Measurements from ENCODE around the gene NKG7. TPM values are rescaled to one million over a fixed set of nuclear protein-coding genes. Genes with fewer than 3 reads are reported as not detected.

The NKG7 gene
- total and polyA plus RNA-seq, 11 donors = 1.0 to 31.2 (median 2.4) TPM; not detected in 2

DNA sequence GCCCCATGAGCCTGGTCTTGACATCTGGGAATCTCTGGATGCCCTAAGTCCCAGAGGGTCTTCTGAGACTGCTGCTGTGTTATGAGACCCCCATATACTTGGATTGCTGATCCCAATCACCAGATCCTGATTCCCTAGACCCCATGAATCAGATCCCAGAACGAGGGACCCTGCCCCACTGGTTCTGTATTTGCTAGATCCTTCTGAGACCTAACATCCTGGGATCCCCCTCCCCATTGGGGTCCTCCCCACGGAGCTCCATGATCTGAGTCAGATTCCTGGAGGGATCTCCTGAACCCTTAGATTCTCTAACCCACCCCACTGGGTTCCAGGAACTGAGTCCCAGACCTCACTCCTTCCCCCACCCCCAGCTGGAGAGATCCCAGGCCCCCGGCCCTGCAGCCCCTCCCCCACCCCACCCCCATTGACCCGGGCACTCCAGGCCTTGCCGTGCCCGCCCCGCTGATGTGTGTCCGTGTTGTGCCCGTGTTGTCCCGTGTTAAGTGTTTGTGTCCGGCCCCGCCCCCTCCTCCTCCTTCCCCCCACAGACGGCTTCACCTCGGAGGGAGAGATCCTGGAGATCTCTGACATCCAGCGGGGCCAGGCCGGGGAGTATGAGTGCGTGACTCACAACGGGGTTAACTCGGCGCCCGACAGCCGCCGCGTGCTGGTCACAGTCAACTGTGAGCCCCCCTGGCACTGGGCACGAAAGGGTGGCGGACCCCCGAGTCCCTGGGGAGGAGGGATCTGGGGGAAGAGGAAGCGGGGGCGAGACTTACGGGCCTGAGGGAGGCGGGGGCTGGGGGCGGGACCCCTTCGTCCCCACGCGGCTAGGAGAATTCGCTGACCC, 46.0 kb downstream of the NKG7 start:
- H3K9me3 ChIP-seq = peaks cover 0 to 5% (median 0%) of the 10 kb centered on the region in 12 donors
- peaks cover 24 to 72% (median 46%) of the 10 kb centered on the region in 9 donors for H3K27me3 ChIP-seq
- WGBS, 4 donors = 12 to 22% (median 14%) methylated on average over 14 to 36 of the region's 36 CpGs
- DNase-seq = no peak
- intact Hi-C loops (cut with DNase I) = no loop called here
- peaks cover 0 to 17% (median 4%) of the 10 kb centered on the region in 12 donors for H3K4me1 ChIP-seq
- H3K27ac ChIP-seq = no peak overlapping the region
- no peak overlapping the region for H3K4me3 ChIP-seq
- TF ChIP-seq, protein P1, sequence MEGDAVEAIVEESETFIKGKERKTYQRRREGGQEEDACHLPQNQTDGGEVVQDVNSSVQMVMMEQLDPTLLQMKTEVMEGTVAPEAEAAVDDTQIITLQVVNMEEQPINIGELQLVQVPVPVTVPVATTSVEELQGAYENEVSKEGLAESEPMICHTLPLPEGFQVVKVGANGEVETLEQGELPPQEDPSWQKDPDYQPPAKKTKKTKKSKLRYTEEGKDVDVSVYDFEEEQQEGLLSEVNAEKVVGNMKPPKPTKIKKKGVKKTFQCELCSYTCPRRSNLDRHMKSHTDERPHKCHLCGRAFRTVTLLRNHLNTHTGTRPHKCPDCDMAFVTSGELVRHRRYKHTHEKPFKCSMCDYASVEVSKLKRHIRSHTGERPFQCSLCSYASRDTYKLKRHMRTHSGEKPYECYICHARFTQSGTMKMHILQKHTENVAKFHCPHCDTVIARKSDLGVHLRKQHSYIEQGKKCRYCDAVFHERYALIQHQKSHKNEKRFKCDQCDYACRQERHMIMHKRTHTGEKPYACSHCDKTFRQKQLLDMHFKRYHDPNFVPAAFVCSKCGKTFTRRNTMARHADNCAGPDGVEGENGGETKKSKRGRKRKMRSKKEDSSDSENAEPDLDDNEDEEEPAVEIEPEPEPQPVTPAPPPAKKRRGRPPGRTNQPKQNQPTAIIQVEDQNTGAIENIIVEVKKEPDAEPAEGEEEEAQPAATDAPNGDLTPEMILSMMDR (IDR thresholded peaks at IDR 0.05) = no peak
- TF ChIP-seq POLR2A (IDR thresholded peaks at IDR 0.05) = no peak
- ATAC-seq = no peak
- H3K36me3 ChIP-seq = no peaks in the 10 kb centered on the region

DNA sequence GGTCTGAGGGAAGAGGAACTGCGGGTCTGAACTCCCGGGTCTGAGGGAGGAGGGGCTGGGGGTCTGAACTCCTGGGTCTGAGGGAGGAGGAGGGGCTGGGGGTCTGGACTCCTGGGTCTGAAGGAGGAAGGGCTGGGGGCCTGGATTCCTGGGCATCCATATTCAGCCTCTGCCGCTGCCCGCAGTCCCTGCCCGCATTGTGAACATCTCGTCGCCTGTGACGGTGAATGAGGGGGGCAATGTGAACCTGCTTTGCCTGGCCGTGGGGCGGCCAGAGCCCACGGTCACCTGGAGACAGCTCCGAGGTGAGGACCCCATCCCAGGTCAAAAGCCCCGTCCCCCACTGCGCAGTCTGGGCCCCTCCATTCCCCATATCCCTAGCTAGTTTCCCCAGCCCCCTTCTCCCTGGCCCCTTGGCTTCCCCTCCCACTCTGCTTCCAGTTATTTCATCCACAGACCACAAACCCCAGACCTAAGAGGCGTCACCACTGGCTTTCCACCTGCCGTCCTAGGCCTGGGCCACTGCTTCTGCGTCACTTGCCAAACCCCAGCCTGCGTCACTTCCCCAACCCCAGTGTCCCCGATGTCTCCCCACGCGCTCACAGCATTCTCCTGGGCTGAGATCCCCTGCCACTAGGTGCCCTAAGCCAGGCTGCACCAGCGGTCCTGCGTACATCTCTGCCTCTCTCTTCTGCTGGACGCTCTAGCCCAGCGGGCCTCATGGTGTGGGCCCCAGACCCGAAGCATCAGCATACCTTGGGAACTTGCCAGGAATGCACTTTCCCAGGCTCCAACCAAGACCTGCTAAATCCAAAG, 47.1 kb downstream of the NKG7 start:
- intact Hi-C loops (cut with DNase I) = no loop called here
- H3K27me3 ChIP-seq = peaks cover 24 to 64% (median 46%) of the 10 kb centered on the region in 9 donors
- H3K4me1 ChIP-seq = peaks cover 0 to 17% (median 4%) of the 10 kb centered on the region in 12 donors
- DNase-seq = no peak
- no peak overlapping the region for H3K27ac ChIP-seq
- no peak overlapping the region for H3K4me3 ChIP-seq
- no peak for TF ChIP-seq POLR2A (IDR thresholded peaks at IDR 0.05)
- TF ChIP-seq, protein P1 (IDR thresholded peaks at IDR 0.05) = no peak
- no peaks in the 10 kb centered on the region for H3K36me3 ChIP-seq
- H3K9me3 ChIP-seq = no peaks in the 10 kb centered on the region
- 74 to 78% (median 75%) methylated on average over 25 to 26 of the region's 26 CpGs for WGBS, 4 donors
- no peak for ATAC-seq

DNA sequence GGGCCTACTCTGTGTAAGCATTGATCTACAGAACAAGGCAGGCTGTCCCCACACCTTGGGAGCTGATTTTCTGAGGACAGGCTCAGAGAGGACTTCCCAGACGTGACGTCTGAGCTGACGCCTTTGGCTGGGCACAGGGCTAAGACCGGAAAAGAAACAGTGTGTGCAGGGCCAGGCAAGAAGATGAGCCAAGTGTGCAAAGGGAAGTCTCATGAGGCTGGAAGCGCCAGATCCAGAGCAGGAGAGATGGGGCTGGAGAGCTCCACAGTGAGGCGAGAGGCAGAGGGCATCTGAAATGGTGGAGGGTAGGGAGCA, 48.3 kb downstream of the NKG7 start:
- DNase-seq = no peak
- Histone ChIP-seq H3K4me1 (peaks cover 0 to 17% (median 4%) of the 10 kb centered on the region in 12 donors), H3K27me3 (peaks cover 20 to 57% (median 34%) of the 10 kb centered on the region in 9 donors), H3K9me3 (no peaks in the 10 kb centered on the region), H3K27ac (no peak overlapping the region), H3K4me3 (no peak overlapping the region), H3K36me3 (no peaks in the 10 kb centered on the region)
- 63 to 73% (median 69%) methylated on average over 6 of the region's 6 CpGs for WGBS, 4 donors
- no peak for ATAC-seq
- TF ChIP-seq, protein P1 (IDR thresholded peaks at IDR 0.05) = no peak
- no peak for TF ChIP-seq POLR2A (IDR thresholded peaks at IDR 0.05)
- intact Hi-C loops (cut with DNase I) = no loop called here
